ENCODE measurements around the gene VWA3B.

The VWA3B gene

DNA sequence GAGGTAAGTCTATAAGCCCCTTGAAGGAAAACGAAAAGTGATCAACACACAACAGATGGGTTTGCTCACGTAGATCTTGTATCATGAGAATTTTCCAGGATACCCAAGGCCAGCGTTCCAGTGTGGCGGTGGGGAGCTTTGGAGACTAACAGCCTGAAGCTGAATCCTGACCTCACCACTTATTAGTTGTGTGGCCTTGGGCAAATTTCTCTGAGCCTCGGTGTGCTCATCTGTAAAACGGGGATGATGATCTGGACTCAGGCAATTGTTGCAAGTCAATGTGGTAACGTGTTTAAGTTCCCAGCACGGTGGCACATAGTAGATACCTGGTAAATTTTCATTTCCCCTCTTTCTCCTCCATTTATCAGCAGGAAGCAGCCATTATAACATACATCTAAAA, 68.3 kb downstream of the VWA3B start:
- TF ChIP-seq ZFX (IDR thresholded peaks at IDR 0.05), result no peak
- TF ChIP-seq, protein P1, sequence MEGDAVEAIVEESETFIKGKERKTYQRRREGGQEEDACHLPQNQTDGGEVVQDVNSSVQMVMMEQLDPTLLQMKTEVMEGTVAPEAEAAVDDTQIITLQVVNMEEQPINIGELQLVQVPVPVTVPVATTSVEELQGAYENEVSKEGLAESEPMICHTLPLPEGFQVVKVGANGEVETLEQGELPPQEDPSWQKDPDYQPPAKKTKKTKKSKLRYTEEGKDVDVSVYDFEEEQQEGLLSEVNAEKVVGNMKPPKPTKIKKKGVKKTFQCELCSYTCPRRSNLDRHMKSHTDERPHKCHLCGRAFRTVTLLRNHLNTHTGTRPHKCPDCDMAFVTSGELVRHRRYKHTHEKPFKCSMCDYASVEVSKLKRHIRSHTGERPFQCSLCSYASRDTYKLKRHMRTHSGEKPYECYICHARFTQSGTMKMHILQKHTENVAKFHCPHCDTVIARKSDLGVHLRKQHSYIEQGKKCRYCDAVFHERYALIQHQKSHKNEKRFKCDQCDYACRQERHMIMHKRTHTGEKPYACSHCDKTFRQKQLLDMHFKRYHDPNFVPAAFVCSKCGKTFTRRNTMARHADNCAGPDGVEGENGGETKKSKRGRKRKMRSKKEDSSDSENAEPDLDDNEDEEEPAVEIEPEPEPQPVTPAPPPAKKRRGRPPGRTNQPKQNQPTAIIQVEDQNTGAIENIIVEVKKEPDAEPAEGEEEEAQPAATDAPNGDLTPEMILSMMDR (conservative IDR thresholded peaks at IDR 0.05), result no peak
- no peak overlapping the region for H3K27ac ChIP-seq

DNA sequence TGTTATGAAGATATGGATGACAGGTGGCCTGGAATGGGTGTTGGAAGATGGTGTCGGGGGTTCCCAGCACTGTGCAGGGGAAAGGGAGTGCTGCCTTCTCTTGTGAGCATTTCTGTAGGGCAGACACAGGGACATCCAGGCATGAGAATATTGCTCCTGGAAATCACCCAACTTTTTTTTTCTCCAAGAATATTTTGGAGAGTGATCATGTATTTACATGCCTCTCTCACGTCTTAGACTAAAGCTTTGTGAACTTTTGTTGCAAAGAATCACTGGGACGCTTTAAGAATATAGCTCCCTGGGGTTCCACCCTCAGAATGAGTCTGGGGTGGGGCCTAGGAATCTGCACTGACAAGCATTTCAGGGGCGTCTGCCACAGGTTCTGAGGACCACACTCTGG, 68.7 kb downstream of the VWA3B start:
- no peak overlapping the region for H3K27ac ChIP-seq
- TF ChIP-seq, protein P1 (conservative IDR thresholded peaks at IDR 0.05), result no peak
- no peak for TF ChIP-seq ZFX (IDR thresholded peaks at IDR 0.05)

DNA sequence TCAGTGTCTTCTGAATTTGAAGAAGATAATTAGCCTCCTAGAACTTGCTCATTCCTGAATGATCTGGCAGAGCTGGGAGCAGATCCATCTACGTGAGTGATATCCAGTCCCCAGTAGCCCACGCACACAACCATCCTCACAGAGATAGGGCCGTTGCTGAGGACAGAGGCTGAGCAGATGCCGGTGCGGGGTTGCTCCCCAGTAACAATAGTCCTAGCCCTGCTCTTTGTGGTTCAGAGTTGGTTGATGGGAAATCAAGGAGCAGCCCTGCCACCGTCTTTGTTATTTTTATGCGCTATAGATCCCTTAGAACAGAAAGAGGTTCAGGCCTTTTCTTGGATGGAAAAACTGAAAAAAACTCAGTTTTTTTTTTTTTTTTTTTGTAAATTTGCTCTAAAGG, 69.3 kb downstream of the VWA3B start:
- TF ChIP-seq, protein P1 (conservative IDR thresholded peaks at IDR 0.05), result no peak
- TF ChIP-seq ZFX (IDR thresholded peaks at IDR 0.05), result no peak
- H3K27ac ChIP-seq, result no peak overlapping the region

DNA sequence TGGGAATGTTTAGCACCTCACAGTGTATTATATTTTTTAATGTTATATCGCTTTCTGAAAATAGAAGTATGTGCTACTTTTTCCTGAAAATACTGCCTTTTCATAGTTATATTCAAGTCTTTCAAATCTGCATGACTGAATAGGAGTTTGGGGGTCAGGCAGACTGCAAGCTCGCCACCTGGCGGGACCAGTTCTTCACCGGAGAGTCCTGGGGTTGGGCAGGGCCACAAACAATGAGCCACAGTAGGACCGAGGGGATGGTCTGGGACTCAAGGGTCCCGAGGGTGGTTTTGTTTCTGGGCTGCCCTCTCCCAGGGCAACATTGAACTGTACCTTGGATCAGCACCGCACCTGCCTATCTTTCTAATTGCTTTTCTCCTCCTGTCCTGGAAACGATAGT, 70.6 kb downstream of the VWA3B start:
- no peak for TF ChIP-seq ZFX (IDR thresholded peaks at IDR 0.05)
- TF ChIP-seq, protein P1 (conservative IDR thresholded peaks at IDR 0.05), result no peak
- no peak overlapping the region for H3K27ac ChIP-seq

DNA sequence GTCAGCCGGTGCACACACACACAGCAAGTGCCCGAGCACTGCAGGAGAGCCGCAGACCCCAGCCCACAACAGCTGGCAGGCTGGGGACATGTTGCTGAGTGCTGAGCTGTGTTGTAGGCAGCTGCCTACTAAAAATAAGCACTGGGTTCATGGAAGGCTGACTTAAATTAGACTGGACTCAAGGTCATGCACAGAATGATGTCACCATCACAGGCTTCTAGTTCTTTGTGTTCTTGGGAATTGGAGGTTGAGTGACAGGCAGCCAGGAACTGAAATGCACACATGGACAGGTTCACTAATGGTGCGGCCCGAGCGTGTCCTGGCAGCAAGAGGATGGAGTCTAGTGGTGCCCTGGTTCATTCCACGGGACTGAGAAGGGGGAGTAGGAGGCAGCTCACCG, 71.3 kb downstream of the VWA3B start:
- TF ChIP-seq, protein P1 (conservative IDR thresholded peaks at IDR 0.05), result no peak
- TF ChIP-seq ZFX (IDR thresholded peaks at IDR 0.05), result no peak
- H3K27ac ChIP-seq, result no peak overlapping the region

DNA sequence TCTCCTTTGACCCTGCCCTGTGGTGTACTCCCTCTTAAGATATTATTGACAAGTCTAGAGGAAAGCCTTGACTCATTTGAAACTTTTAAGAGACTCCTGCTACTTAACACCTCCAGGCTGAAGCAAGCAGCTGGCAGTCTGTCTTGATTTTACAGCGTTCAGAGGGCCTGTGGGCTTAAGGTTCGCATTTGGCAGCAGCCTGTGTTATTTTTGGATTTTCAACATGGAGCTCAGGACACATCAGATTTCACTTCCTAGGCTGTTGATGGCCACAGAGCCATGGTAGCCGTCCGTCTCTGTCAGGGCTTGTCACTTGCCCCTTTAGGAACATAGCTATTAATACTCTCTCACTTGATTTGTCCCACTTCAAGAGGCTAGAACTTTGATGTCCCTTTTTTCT, 73.6 kb downstream of the VWA3B start:
- no peak overlapping the region for H3K27ac ChIP-seq
- no peak for TF ChIP-seq ZFX (IDR thresholded peaks at IDR 0.05)
- TF ChIP-seq, protein P1 (conservative IDR thresholded peaks at IDR 0.05), result no peak

DNA sequence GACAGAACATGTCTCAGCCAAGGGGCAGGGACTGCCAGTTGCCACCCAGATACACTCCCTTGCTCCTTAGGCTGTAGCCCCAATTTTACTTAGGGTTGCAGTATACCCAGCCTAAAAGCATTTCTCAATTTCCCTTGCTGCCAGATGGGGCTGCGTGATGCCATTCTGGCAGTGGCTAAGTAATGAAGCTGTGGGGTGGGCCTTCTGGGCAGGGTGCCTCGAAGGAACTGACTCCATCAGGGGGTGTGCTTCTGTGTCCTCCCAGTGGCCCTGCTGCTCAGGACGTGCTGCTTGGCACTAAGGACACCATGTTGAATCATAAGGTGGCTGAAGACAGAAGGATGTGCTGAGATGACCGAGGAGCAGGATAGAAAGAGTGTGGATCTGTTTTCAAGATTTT, 74.2 kb downstream of the VWA3B start:
- TF ChIP-seq, protein P1 (conservative IDR thresholded peaks at IDR 0.05), result no peak
- no peak for TF ChIP-seq ZFX (IDR thresholded peaks at IDR 0.05)
- H3K27ac ChIP-seq, result no peak overlapping the region
